Mucosa of rectum (tissue), 2 donors: Measurements from ENCODE around the gene STN1.

Experiments used
- H3K27ac ChIP-seq, 2 donors: one replicate each; pipeline ENCODE4 v1.7.0; 2013; ENCODE audit warnings: inconsistent platforms in 2 of 2, low read depth in 2 of 2, low read length in 2 of 2
- H3K27me3 ChIP-seq, 2 donors: one replicate each; pipeline ENCODE4 v1.7.0; 2013; ENCODE audit warnings: low read length in 2 of 2; ENCODE audit not compliant: control insufficient read depth in 2 of 2, insufficient read depth in 2 of 2
- H3K36me3 ChIP-seq, 2 donors: one replicate each; pipeline ENCODE4 v1.7.0; 2013; ENCODE audit warnings: low read length in 2 of 2; ENCODE audit not compliant: control insufficient read depth in 2 of 2, insufficient read depth in 2 of 2
- H3K4me1 ChIP-seq, 2 donors: one replicate each; pipeline ENCODE4 v1.7.0; 2013; ENCODE audit warnings: low read length in 2 of 2, mild to moderate bottlenecking in 1 of 2; ENCODE audit not compliant: control insufficient read depth in 2 of 2, insufficient read depth in 2 of 2
- H3K4me3 ChIP-seq, 2 donors: one replicate each; pipeline ENCODE4 v1.7.0; 2013; ENCODE audit warnings: low read length in 2 of 2
- H3K9ac ChIP-seq, 2 donors: one replicate each; pipeline ENCODE4 v1.7.0; 2013; ENCODE audit warnings: low read length in 2 of 2, low read depth in 1 of 2, mild to moderate bottlenecking in 1 of 2
- H3K9me3 ChIP-seq, 2 donors: one replicate each; pipeline ENCODE4 v1.7.0; 2013; ENCODE audit warnings: low read length in 2 of 2; ENCODE audit not compliant: control insufficient read depth in 2 of 2
- donor health status: healthy.
- donor health status: Normal muscosa, but diverticular disease.

STN1 gene

DNA sequence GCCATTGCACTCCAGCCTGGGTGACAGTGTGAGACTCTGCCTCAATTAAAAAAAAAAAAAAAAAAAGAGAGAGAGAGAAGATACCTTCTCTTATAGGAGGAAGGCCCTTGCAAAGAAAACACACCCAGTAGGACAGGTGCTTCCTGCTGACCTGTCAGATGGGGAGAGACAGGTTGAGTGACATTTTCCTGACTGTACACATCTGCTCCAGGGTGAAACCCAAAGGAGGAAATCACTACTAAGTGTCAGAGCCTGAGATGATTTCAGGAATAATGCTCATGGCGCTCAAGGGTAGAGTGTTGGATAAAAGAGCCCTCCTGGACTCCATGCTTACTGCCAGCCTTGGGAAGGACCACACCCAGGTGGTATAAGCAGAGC lies 1.7 kb upstream of the STN1 start:
- H3K9me3 ChIP-seq = no peaks in the 10 kb centered on the region
- no peak overlapping the region for H3K9ac ChIP-seq
- H3K4me1 ChIP-seq = peaks cover 19 to 41% of the 10 kb centered on the region in 2 donors
- no peak overlapping the region for H3K4me3 ChIP-seq
- H3K36me3 ChIP-seq = no peaks in the 10 kb centered on the region
- H3K27me3 ChIP-seq = no peaks in the 10 kb centered on the region
- H3K27ac ChIP-seq = no peak overlapping the region

- Histone ChIP-seq H3K36me3 (no peaks in the 10 kb centered on the region), H3K4me1 (peaks cover 19 to 30% of the 10 kb centered on the region in 2 donors), H3K27me3 (no peaks in the 10 kb centered on the region), H3K4me3 (peak overlapping the region; percentile 96 to 99), H3K9me3 (no peaks in the 10 kb centered on the region), H3K27ac (peak overlapping the region; percentile 97 to 99), H3K9ac (peak overlapping the region; percentile 93 to 99)
These were observed 507 bp downstream of the STN1 start for GRCh38 chr10:103917302-103918052.

- H3K27ac ChIP-seq = peak overlapping the region; percentile 63 to 99
- peak overlapping the region; percentile 96 to 99 for H3K4me3 ChIP-seq
- H3K36me3 ChIP-seq = no peaks in the 10 kb centered on the region
- H3K27me3 ChIP-seq = no peaks in the 10 kb centered on the region
- no peaks in the 10 kb centered on the region for H3K9me3 ChIP-seq
- peaks cover 19 to 26% of the 10 kb centered on the region in 2 donors for H3K4me1 ChIP-seq
- H3K9ac ChIP-seq = peak overlapping the region; percentile 93 to 99
These were observed 1.1 kb downstream of the STN1 start for GRCh38 chr10:103916876-103917275.

GRCh38 chr10:103916254-103916653 lies 1.7 kb downstream of the STN1 start:
- peak overlapping the region; percentile 46 to 96 for H3K4me3 ChIP-seq
- H3K27me3 ChIP-seq = no peaks in the 10 kb centered on the region

GRCh38 chr10:103915796-103916195 lies 2.2 kb downstream of the STN1 start:
- no peaks in the 10 kb centered on the region for H3K27me3 ChIP-seq
- no peaks in the 10 kb centered on the region for H3K36me3 ChIP-seq
- H3K27ac ChIP-seq = peak overlapping the region; percentile 12 to 64
- H3K9ac ChIP-seq = peak overlapping the region in 1 of 2 donors; percentile 36
- H3K4me1 ChIP-seq = peaks cover 19 to 23% of the 10 kb centered on the region in 2 donors
- no peaks in the 10 kb centered on the region for H3K9me3 ChIP-seq
- H3K4me3 ChIP-seq = peak overlapping the region; percentile 46 to 96

More at GRCh38 chr10:103916254-103916653, 1.7 kb downstream of the STN1 start:
- H3K9ac ChIP-seq = peak overlapping the region in 1 of 2 donors; percentile 93
- H3K27ac ChIP-seq = peak overlapping the region; percentile 12 to 64
- no peaks in the 10 kb centered on the region for H3K9me3 ChIP-seq
- H3K36me3 ChIP-seq = no peaks in the 10 kb centered on the region
- peaks cover 19 to 23% of the 10 kb centered on the region in 2 donors for H3K4me1 ChIP-seq

GRCh38 chr10:103912759-103913158 lies 5.2 kb downstream of the STN1 start:
- H3K36me3 ChIP-seq = no peaks in the 10 kb centered on the region
- peaks cover 31% of the 10 kb centered on the region in 2 donors for H3K4me1 ChIP-seq
- no peak overlapping the region for H3K27ac ChIP-seq
- no peaks in the 10 kb centered on the region for H3K27me3 ChIP-seq
- H3K4me3 ChIP-seq = no peak overlapping the region
- no peak overlapping the region for H3K9ac ChIP-seq
- H3K9me3 ChIP-seq = no peaks in the 10 kb centered on the region

DNA sequence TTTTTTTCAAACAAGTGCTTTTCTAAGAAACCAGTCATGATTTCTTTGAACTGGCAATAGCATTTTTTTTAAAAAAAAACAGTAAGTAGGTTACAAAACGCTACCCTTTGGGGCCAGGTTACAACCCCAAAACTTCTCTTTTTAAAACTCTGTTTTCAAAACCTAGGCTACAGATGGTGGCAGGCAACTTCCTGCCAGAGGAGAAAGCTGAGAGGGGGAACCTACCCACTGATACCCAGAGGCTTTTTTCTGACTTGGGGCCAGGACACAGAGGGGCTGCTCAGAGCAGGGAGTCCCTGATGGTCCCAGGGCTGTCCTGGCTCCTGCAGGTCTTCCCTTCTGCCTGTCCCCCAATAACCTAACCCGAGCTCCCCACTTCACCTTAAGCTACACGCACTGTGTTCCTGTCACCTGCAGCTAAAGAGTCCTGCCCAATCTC lies 6.9 kb downstream of the STN1 start:
- no peaks in the 10 kb centered on the region for H3K27me3 ChIP-seq
- H3K36me3 ChIP-seq = no peaks in the 10 kb centered on the region
- H3K9ac ChIP-seq = peak overlapping the region; percentile 7 to 17
- H3K27ac ChIP-seq = peak overlapping the region; percentile 21 to 65
- no peaks in the 10 kb centered on the region for H3K9me3 ChIP-seq
- H3K4me3 ChIP-seq = no peak overlapping the region
- H3K4me1 ChIP-seq = peaks cover 20 to 21% of the 10 kb centered on the region in 2 donors

GRCh38 chr10:103910442-103911012 lies 7.5 kb downstream of the STN1 start:
- peaks cover 17 to 21% of the 10 kb centered on the region in 2 donors for H3K4me1 ChIP-seq

DNA sequence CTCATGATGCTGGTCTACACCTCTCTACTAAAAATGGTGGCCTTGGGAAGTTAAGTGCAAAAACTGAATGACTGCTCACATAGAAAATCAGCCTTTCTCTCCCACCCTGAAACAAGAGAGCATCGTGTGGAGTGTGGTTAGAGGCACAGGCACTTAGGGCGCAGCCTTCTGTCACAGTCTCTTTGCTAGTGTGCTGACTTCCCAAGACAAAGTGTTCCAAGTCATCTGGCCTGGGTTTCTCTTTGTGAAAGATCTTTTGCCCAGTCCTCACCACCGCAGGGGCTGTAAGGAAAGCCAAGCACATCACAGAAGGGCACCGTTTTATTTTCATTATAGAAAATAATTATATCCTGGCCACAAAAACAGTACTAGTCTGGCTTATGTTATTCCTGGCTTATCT lies 12.5 kb downstream of the STN1 start:
- H3K36me3 ChIP-seq = peaks cover 15 to 23% of the 10 kb centered on the region in 2 donors
- H3K27me3 ChIP-seq = no peaks in the 10 kb centered on the region
- H3K9me3 ChIP-seq = no peaks in the 10 kb centered on the region
- no peak overlapping the region for H3K4me3 ChIP-seq
- H3K27ac ChIP-seq = no peak overlapping the region
- peaks cover 19 to 22% of the 10 kb centered on the region in 2 donors for H3K4me1 ChIP-seq
- no peak overlapping the region for H3K9ac ChIP-seq

More at GRCh38 chr10:103910442-103911012, 7.5 kb downstream of the STN1 start:
- Histone ChIP-seq H3K4me3 (no peak overlapping the region), H3K9me3 (no peaks in the 10 kb centered on the region), H3K27ac (peak overlapping the region; percentile 21 to 65), H3K36me3 (peaks cover 1 to 2% of the 10 kb centered on the region in 2 donors), H3K27me3 (no peaks in the 10 kb centered on the region), H3K9ac (peak overlapping the region in 1 of 2 donors; percentile 17)

GRCh38 chr10:103901299-103901698 lies 16.7 kb downstream of the STN1 start:
- Histone ChIP-seq H3K36me3 (peaks cover 35 to 43% of the 10 kb centered on the region in 2 donors), H3K27ac (no peak overlapping the region)

More at GRCh38 chr10:103901299-103901698, 16.7 kb downstream of the STN1 start:
- H3K4me1 ChIP-seq = peaks cover 2 to 9% of the 10 kb centered on the region in 2 donors
- H3K9me3 ChIP-seq = no peaks in the 10 kb centered on the region
- H3K4me3 ChIP-seq = no peak overlapping the region
- no peaks in the 10 kb centered on the region for H3K27me3 ChIP-seq
- no peak overlapping the region for H3K9ac ChIP-seq
